Measurements from ENCODE around the gene UNC45B.

GRCh38 chr17:35101036-35101435 is 46.6 kb upstream of the UNC45B start:
- TF ChIP-seq CTCF (IDR thresholded peaks at IDR 0.05 in 2 of 3, conservative IDR thresholded peaks at IDR 0.05 in 1 of 3; ENCODE audit: borderline replicate concordance in 1 of 3, insufficient read depth in 1 of 3, low read depth in 2 of 3, low read length in 2 of 3), result no peak
- TF ChIP-seq EZH2 (IDR thresholded peaks at IDR 0.05), result no peak
- TF ChIP-seq RAD21 (IDR thresholded peaks at IDR 0.05; ENCODE audit: low read depth), result no peak
- no peak for TF ChIP-seq ZFX (IDR thresholded peaks at IDR 0.05)
